HEK293 (cell line): ENCODE results near the gene SNAP23.

Source experiments
- OVOL3 ChIP-seq: fragments of 450-650 bp; formaldehyde crosslinking; IDR thresholded peaks from 2 replicates; pipeline ENCODE4 v1.5.1; 2016; ENCODE audit warnings: missing biosample characterization, missing genetic modification characterization
- SETDB1 ChIP-seq: IDR thresholded peaks from one replicate; pipeline ENCODE4 v1.6.1; 2017; ENCODE audit warnings: mild to moderate bottlenecking, low read length, moderate library complexity, mixed read lengths; ENCODE audit not compliant: insufficient read length
- ZBTB48 ChIP-seq: fragments of 450-650 bp; formaldehyde crosslinking; IDR thresholded peaks from 2 replicates; pipeline ENCODE4 v1.5.1; 2016; ENCODE audit warnings: missing biosample characterization, missing genetic modification characterization
- ZNF121 ChIP-seq: fragments of 450-650 bp; formaldehyde crosslinking; IDR thresholded peaks from 2 replicates; pipeline ENCODE4 v1.5.1; 2016; ENCODE audit warnings: missing biosample characterization, missing genetic modification characterization
- ZNF133 ChIP-seq: fragments of 450-650 bp; formaldehyde crosslinking; IDR thresholded peaks from 2 replicates; pipeline ENCODE4 v1.5.1; 2016; ENCODE audit warnings: missing biosample characterization, missing genetic modification characterization
- ZNF140 ChIP-seq: fragments of 450-650 bp; formaldehyde crosslinking; IDR thresholded peaks from 2 replicates; pipeline ENCODE4 v1.5.1; 2016; ENCODE audit warnings: missing biosample characterization, missing genetic modification characterization
- ZNF146 ChIP-seq: fragments of 450-650 bp; formaldehyde crosslinking; IDR thresholded peaks from 2 replicates; pipeline ENCODE4 v1.5.1; 2016; ENCODE audit warnings: missing biosample characterization, missing genetic modification characterization
- ZNF19 ChIP-seq: fragments of 450-650 bp; formaldehyde crosslinking; IDR thresholded peaks from 2 replicates; pipeline ENCODE4; 2016; ENCODE audit warnings: missing biosample characterization, missing genetic modification characterization, low read depth
- ZNF24 ChIP-seq: fragments of 450-650 bp; formaldehyde crosslinking; IDR thresholded peaks from 2 replicates; pipeline ENCODE4 v1.5.1; 2016; ENCODE audit warnings: missing biosample characterization, missing genetic modification characterization
- ZNF280D ChIP-seq: fragments of 450-650 bp; formaldehyde crosslinking; IDR thresholded peaks from 2 replicates; pipeline ENCODE4 v1.5.1; 2016; ENCODE audit warnings: missing biosample characterization, missing genetic modification characterization
- ZNF311 ChIP-seq: fragments of 450-650 bp; formaldehyde crosslinking; IDR thresholded peaks from 2 replicates; pipeline ENCODE4 v1.5.1; 2017; ENCODE audit warnings: missing biosample characterization, missing genetic modification characterization, borderline replicate concordance
- ZNF324 ChIP-seq: fragments of 450-650 bp; formaldehyde crosslinking; IDR thresholded peaks from 2 replicates; pipeline ENCODE4 v1.5.1; 2016; ENCODE audit warnings: missing biosample characterization, missing genetic modification characterization
- ZNF354C ChIP-seq: fragments of 450-650 bp; formaldehyde crosslinking; IDR thresholded peaks from 2 replicates; pipeline ENCODE4 v1.5.1; 2016; ENCODE audit warnings: missing biosample characterization, missing genetic modification characterization, low read depth, borderline replicate concordance
- ZNF391 ChIP-seq: fragments of 450-650 bp; formaldehyde crosslinking; IDR thresholded peaks from 2 replicates; pipeline ENCODE4 v1.5.1; 2016; ENCODE audit warnings: low read depth, missing biosample characterization, missing genetic modification characterization, borderline replicate concordance
- ZNF596 ChIP-seq: fragments of 450-650 bp; IDR thresholded peaks from 2 replicates; pipeline ENCODE4 v1.5.0; 2018; ENCODE audit warnings: missing biosample characterization, mild to moderate bottlenecking, missing genetic modification characterization, moderate library complexity
- ZNF600 ChIP-seq: fragments of 450-650 bp; formaldehyde crosslinking; IDR thresholded peaks from 2 replicates; pipeline ENCODE4 v1.5.1; 2016; ENCODE audit warnings: missing biosample characterization, missing genetic modification characterization
- ZNF610 ChIP-seq: fragments of 450-650 bp; formaldehyde crosslinking; IDR thresholded peaks from 2 replicates; pipeline ENCODE4 v1.5.1; 2016; ENCODE audit warnings: missing biosample characterization, missing genetic modification characterization, borderline replicate concordance
- ZNF660 ChIP-seq: fragments of 450-650 bp; IDR thresholded peaks from 2 replicates; pipeline ENCODE4 v1.5.1; 2018; ENCODE audit warnings: missing biosample characterization, mild to moderate bottlenecking, missing genetic modification characterization
- ZNF664 ChIP-seq: fragments of 450-650 bp; formaldehyde crosslinking; IDR thresholded peaks from 2 replicates; pipeline ENCODE4 v1.5.1; 2016; ENCODE audit warnings: missing biosample characterization, missing genetic modification characterization
- ZNF677 ChIP-seq: fragments of 450-650 bp; IDR thresholded peaks from 2 replicates; pipeline ENCODE4 v1.5.0; 2018; ENCODE audit warnings: missing biosample characterization, mild to moderate bottlenecking, missing genetic modification characterization, moderate library complexity
- ZNF776 ChIP-seq: fragments of 450-650 bp; formaldehyde crosslinking; IDR thresholded peaks from 2 replicates; pipeline ENCODE4 v1.5.0; 2017; ENCODE audit warnings: missing biosample characterization, missing genetic modification characterization, borderline replicate concordance
- ZNF830 ChIP-seq: fragments of 450-650 bp; IDR thresholded peaks from 2 replicates; pipeline ENCODE4 v1.5.0; 2018; ENCODE audit warnings: missing biosample characterization, missing genetic modification characterization, low read depth, mild to moderate bottlenecking, moderate library complexity
- TF ChIP-seq, protein P1 (sequence below): fragments of 450-650 bp; IDR thresholded peaks from 2 replicates; pipeline ENCODE4 v1.5.1; 2018; ENCODE audit warnings: missing biosample characterization, missing genetic modification characterization
- TF ChIP-seq, protein P2 (sequence below): fragments of 450-650 bp; formaldehyde crosslinking; IDR thresholded peaks from 2 replicates; pipeline ENCODE4; 2016; ENCODE audit warnings: missing biosample characterization, missing genetic modification characterization
- TF ChIP-seq, protein P3 (sequence below): fragments of 450-650 bp; formaldehyde crosslinking; IDR thresholded peaks from 2 replicates; pipeline ENCODE4 v1.5.1; 2016; ENCODE audit warnings: missing biosample characterization, missing genetic modification characterization
- TF ChIP-seq, protein P4 (sequence below): fragments of 450-650 bp; formaldehyde crosslinking; IDR thresholded peaks from 2 replicates; pipeline ENCODE4 v1.5.1; 2016; ENCODE audit warnings: missing biosample characterization, missing genetic modification characterization

SNAP23 gene

GRCh38 chr15:42490671-42491538 is 4.5 kb upstream of the SNAP23 start, which contains the start of gene ZNF106 (continued):
- TF ChIP-seq, protein P1, sequence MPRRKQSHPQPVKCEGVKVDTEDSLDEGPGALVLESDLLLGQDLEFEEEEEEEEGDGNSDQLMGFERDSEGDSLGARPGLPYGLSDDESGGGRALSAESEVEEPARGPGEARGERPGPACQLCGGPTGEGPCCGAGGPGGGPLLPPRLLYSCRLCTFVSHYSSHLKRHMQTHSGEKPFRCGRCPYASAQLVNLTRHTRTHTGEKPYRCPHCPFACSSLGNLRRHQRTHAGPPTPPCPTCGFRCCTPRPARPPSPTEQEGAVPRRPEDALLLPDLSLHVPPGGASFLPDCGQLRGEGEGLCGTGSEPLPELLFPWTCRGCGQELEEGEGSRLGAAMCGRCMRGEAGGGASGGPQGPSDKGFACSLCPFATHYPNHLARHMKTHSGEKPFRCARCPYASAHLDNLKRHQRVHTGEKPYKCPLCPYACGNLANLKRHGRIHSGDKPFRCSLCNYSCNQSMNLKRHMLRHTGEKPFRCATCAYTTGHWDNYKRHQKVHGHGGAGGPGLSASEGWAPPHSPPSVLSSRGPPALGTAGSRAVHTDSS, result no peak
- TF ChIP-seq, protein P2, sequence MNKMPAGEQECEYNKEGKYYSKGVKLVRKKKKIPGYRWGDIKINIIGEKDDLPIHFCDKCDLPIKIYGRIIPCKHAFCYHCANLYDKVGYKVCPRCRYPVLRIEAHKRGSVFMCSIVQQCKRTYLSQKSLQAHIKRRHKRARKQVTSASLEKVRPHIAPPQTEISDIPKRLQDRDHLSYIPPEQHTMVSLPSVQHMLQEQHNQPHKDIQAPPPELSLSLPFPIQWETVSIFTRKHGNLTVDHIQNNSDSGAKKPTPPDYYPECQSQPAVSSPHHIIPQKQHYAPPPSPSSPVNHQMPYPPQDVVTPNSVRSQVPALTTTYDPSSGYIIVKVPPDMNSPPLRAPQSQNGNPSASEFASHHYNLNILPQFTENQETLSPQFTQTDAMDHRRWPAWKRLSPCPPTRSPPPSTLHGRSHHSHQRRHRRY (tag by site-specific recombination), result no peak
- TF ChIP-seq ZNF24 (peak; percentile 50; the same call in 1 of the 2 replicates), ZNF660 (tag by site-specific recombination) (peak; percentile 84), ZNF146 (tag by site-specific recombination) (no peak), ZNF596 (tag by site-specific recombination) (no peak), ZNF600 (tag by site-specific recombination) (peak; percentile 62), ZNF830 (tag by site-specific recombination) (no peak), ZNF19 (no peak), ZNF664 (tag by site-specific recombination) (no peak), ZNF133 (tag by site-specific recombination) (no peak), ZNF121 (tag by site-specific recombination) (no peak), SETDB1 (no peak), ZNF324 (tag by site-specific recombination) (peak; percentile 59; the same call in 1 of the 2 replicates), ZNF610 (no peak), ZNF391 (tag by site-specific recombination) (0 out of 2 replicates have a peak, but pooled peaks have one; percentile 23), ZNF140 (no peak), ZNF776 (tag by site-specific recombination) (no peak), ZBTB48 (tag by site-specific recombination) (peak; percentile 73; the same call in 1 of the 2 replicates), ZNF677 (tag by site-specific recombination) (no peak), ZNF311 (tag by site-specific recombination) (no peak), OVOL3 (tag by site-specific recombination) (no peak), ZNF354C (no peak), ZNF280D (no peak)
- TF ChIP-seq, protein P3, sequence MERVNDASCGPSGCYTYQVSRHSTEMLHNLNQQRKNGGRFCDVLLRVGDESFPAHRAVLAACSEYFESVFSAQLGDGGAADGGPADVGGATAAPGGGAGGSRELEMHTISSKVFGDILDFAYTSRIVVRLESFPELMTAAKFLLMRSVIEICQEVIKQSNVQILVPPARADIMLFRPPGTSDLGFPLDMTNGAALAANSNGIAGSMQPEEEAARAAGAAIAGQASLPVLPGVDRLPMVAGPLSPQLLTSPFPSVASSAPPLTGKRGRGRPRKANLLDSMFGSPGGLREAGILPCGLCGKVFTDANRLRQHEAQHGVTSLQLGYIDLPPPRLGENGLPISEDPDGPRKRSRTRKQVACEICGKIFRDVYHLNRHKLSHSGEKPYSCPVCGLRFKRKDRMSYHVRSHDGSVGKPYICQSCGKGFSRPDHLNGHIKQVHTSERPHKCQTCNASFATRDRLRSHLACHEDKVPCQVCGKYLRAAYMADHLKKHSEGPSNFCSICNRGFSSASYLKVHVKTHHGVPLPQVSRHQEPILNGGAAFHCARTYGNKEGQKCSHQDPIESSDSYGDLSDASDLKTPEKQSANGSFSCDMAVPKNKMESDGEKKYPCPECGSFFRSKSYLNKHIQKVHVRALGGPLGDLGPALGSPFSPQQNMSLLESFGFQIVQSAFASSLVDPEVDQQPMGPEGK (tag by site-specific recombination), result peak; percentile 54; the same call in 1 of the 2 replicates
- TF ChIP-seq, protein P4, sequence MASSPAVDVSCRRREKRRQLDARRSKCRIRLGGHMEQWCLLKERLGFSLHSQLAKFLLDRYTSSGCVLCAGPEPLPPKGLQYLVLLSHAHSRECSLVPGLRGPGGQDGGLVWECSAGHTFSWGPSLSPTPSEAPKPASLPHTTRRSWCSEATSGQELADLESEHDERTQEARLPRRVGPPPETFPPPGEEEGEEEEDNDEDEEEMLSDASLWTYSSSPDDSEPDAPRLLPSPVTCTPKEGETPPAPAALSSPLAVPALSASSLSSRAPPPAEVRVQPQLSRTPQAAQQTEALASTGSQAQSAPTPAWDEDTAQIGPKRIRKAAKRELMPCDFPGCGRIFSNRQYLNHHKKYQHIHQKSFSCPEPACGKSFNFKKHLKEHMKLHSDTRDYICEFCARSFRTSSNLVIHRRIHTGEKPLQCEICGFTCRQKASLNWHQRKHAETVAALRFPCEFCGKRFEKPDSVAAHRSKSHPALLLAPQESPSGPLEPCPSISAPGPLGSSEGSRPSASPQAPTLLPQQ, result 0 out of 2 replicates have a peak, but pooled peaks have one; percentile 75
